Activated naive CD4-positive, alpha-beta T cell treated with anti-CD3 and anti-CD28 coated beads, Interleukin-2, amount 50 U/mL, for 24 hours (primary cell): ENCODE data around the gene ASB4.

Source experiments
- H3K27ac Mint-ChIP-seq: one replicate; pipeline ENCODE4 v1.8.0; 2021; ENCODE audit warnings: mild to moderate bottlenecking, mixed read lengths
- H3K27me3 Mint-ChIP-seq: one replicate; pipeline ENCODE4 v1.8.0; 2021; ENCODE audit warnings: mixed read lengths
- H3K36me3 Mint-ChIP-seq: one replicate; pipeline ENCODE4 v1.8.0; 2021; ENCODE audit warnings: mixed read lengths
- H3K4me1 Mint-ChIP-seq: one replicate; pipeline ENCODE4 v1.8.0; 2021; ENCODE audit warnings: mixed read lengths
- H3K4me3 Mint-ChIP-seq: one replicate; pipeline ENCODE4 v1.8.0; 2021; ENCODE audit warnings: mild to moderate bottlenecking, mixed read lengths
- H3K9me3 Mint-ChIP-seq: one replicate; pipeline ENCODE4 v1.8.0; 2021; ENCODE audit warnings: mixed read lengths

ASB4 gene

DNA sequence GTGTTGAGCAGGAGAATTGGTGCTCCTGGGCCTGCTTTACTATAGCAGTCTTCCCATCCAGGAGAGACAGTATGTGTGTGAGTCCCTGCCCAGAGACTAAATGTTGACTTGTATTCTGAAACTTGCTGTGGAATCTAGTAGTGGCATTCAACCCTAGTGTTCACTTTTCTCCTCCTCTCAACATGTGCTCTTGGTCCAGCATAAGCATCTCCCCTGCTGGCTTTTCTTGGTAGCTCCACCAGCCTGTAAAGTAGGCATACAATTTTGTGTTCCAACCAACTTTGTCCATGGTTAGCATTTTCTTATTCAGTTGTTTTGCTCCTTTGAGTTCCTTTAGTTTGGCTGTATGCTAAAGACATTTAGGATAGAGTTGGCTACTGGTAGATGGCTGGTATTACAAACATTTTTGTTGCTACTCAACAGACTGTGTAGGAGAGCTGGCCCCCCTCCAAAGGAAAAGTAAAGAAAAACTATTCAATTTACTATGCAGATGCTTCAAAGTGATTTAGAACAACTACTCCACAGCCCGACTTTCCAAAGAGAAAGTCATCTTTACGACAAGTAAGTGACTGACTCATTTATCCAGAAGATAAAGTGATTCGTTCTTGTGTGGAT lies 46.0 kb downstream of the ASB4 start:
- no peaks in the 10 kb centered on the region for H3K36me3 Mint-ChIP-seq
- no peak overlapping the region for H3K4me3 Mint-ChIP-seq
- no peaks in the 10 kb centered on the region for H3K9me3 Mint-ChIP-seq
- peaks cover 1% of the 10 kb centered on the region for H3K27me3 Mint-ChIP-seq
- no peak overlapping the region for H3K27ac Mint-ChIP-seq
- H3K4me1 Mint-ChIP-seq = no peaks in the 10 kb centered on the region

DNA sequence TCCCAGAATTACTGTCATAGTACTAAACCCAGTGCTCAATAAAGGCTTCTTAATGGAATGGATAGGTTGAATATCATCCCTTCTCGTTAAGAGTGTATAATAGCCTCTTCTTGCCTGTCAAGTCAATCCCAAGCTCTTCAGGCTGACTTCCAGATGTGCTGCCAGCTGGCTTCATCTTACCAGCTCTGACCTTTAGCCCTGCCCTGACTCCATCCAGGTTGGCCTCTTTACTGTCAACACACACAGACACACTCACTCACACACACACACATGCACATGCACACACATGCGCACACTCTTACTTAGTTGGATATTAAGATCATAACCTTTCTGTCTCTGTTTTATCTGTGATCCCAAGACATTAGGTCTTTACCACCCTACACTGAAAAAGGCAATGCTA lies 49.1 kb downstream of the ASB4 start:
- H3K9me3 Mint-ChIP-seq = no peaks in the 10 kb centered on the region
- H3K27me3 Mint-ChIP-seq = no peaks in the 10 kb centered on the region
- no peaks in the 10 kb centered on the region for H3K36me3 Mint-ChIP-seq
- H3K4me3 Mint-ChIP-seq = no peak overlapping the region
- no peaks in the 10 kb centered on the region for H3K4me1 Mint-ChIP-seq
- H3K27ac Mint-ChIP-seq = no peak overlapping the region

DNA sequence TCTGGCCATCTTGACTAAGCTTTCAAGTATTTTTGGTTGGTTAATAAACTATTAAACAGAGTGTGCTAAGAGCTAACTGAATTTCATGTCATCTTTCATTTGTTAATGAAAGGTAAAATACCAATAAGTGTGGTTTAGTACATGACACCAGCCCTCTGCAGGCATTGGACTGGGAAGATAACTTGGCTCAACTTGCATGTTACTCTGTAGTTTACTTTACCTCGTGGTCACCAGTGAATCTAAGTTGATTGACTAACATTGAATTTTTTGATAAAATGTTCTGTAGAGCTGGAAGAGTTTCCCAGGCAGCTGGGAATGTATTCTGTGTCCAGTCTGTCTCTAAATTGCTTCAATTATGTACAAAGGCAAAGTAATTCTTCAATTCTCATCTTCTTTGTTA lies 49.9 kb downstream of the ASB4 start:
- H3K9me3 Mint-ChIP-seq = no peaks in the 10 kb centered on the region
- H3K27ac Mint-ChIP-seq = no peak overlapping the region
- no peaks in the 10 kb centered on the region for H3K36me3 Mint-ChIP-seq
- no peaks in the 10 kb centered on the region for H3K4me1 Mint-ChIP-seq
- H3K27me3 Mint-ChIP-seq = no peaks in the 10 kb centered on the region
- H3K4me3 Mint-ChIP-seq = no peak overlapping the region

DNA sequence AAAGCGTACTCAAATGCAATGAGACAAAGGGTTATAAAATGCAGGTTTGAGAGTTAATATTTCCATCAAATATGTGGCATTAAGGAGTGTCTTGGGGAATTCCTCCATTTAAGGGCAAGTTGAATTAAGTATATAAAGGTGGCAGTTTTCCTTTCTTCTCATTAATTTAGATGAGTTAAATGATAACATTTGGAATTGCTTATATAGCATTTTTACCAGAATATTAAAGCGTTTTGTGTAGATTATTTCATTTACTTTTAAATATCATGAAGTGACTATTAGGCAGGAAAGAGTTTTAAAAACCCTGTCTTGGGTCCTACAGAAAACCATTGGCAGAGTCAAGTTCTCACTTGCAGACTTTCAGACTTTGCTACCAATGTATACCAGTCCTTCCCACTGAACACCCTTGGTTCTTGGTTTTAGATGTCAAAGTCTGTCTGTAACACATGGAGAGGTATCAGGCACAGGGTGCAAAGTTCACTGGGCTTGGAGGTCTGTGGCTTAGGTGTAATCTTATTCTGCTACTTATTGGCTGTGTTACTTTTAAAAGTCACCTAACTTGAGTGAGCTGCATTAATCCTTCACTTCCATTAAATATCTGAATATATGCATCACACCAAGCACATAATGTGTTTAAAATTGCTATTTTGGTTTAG lies 51.0 kb downstream of the ASB4 start:
- no peaks in the 10 kb centered on the region for H3K4me1 Mint-ChIP-seq
- H3K9me3 Mint-ChIP-seq = no peaks in the 10 kb centered on the region
- no peaks in the 10 kb centered on the region for H3K27me3 Mint-ChIP-seq
- no peaks in the 10 kb centered on the region for H3K36me3 Mint-ChIP-seq
- H3K4me3 Mint-ChIP-seq = no peak overlapping the region
- no peak overlapping the region for H3K27ac Mint-ChIP-seq

DNA sequence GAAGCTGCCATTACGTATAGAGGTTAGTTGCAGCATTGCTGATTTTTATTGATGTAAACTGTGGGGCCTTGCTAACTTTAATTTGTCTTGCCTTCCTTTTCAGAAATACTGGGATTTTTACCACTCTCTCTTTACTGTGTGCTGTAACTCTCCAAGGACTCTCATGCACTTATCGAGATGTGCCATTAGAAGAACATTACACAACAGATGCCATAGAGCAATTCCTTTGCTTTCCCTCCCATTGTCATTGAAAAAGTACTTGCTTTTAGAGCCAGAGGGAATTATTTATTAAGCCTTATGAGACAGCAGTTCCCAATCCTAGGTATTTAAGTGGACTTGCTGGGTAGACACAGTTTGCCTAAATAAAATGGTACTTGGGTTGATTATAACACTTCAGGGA lies 51.7 kb downstream of the ASB4 start:
- Mint-ChIP-seq H3K4me3 (no peak overlapping the region), H3K9me3 (no peaks in the 10 kb centered on the region), H3K27ac (no peak overlapping the region), H3K36me3 (no peaks in the 10 kb centered on the region), H3K27me3 (no peaks in the 10 kb centered on the region), H3K4me1 (no peaks in the 10 kb centered on the region)

DNA sequence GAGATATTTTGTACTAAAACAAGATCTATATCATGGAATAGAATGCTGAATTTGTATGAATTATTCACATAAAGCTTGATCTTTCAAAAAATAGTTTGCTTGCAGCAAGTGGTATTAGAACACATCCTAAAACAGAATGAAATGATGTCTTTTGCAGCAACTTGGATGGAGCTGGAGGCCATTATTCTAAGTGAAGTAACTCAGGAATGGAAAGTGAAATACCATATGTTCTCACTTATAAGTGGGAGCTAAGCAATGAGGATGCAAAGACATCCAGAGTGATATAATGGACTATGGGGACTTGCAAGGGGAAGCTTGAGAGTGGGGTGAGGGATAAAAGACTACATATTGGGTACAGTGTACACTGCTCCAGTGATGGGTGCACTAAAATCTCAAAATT lies 53.7 kb downstream of the ASB4 start:
- no peaks in the 10 kb centered on the region for H3K36me3 Mint-ChIP-seq
- H3K27me3 Mint-ChIP-seq = no peaks in the 10 kb centered on the region

DNA sequence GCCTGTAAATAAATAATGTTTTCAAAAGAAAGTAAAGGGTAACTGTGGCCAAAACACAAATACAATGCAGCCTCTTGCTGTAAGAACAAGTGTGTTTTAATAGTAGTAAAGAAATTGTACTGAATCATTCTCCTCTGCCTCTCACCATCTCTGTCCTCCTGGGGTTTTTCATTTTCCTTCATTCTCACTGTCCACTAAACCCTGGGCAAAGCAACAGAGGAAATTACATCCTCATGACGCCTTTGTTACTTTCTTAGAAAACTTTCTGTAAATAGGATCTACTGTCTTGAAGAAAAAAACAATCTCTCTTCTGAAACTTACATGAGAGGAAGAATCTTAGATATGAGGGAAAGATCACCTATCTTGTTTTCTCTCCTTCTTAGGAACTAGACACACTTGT lies 54.6 kb downstream of the ASB4 start:
- no peaks in the 10 kb centered on the region for H3K36me3 Mint-ChIP-seq
- no peaks in the 10 kb centered on the region for H3K9me3 Mint-ChIP-seq
- H3K4me1 Mint-ChIP-seq = no peaks in the 10 kb centered on the region
- no peaks in the 10 kb centered on the region for H3K27me3 Mint-ChIP-seq
- no peak overlapping the region for H3K27ac Mint-ChIP-seq
- no peak overlapping the region for H3K4me3 Mint-ChIP-seq

More for the DNA sequence above, 53.7 kb downstream of the ASB4 start:
- no peak overlapping the region for H3K4me3 Mint-ChIP-seq
- no peaks in the 10 kb centered on the region for H3K9me3 Mint-ChIP-seq
- no peak overlapping the region for H3K27ac Mint-ChIP-seq
- no peaks in the 10 kb centered on the region for H3K4me1 Mint-ChIP-seq

DNA sequence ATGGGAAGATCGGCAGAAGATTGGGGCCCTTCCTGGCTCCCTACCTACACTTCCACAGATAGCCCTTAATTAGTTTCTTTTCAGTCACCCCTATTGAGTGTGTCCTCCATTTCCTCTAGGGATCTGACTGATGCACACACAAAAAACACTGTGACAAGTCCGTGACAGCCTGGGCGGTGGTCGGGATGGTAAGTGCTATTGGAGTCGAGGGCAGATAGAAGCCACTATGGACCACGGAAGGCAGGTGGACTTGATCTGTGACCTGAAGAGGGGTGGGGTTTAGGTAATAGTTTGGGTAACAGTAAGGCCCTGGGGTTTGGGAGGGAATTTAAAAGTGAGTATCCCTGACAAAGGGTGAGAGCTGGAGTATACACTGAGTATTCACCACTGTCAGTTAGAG lies 57.6 kb downstream of the ASB4 start:
- H3K27me3 Mint-ChIP-seq = peaks cover 1% of the 10 kb centered on the region
- no peak overlapping the region for H3K4me3 Mint-ChIP-seq
- H3K36me3 Mint-ChIP-seq = no peaks in the 10 kb centered on the region
- no peaks in the 10 kb centered on the region for H3K9me3 Mint-ChIP-seq
- H3K4me1 Mint-ChIP-seq = no peaks in the 10 kb centered on the region
- no peak overlapping the region for H3K27ac Mint-ChIP-seq

DNA sequence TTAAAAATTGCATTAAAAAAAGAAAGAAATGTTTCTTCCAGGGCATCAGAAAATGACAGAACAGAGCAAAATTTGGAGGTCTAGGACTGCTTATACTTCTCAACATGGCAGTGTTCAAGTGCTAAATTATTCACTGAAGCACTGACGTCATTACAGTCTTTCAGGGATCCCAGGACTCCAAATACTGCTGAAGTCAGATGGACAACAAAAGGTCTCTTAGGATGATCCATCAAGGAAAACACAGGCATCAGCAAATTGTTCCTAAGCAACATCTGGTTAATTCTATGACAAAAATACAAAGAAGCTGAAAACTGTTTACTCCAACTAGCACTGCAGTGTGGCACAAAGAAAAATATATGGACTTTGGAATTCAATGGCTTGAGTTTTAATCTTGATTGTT lies 58.4 kb downstream of the ASB4 start:
- H3K36me3 Mint-ChIP-seq = no peaks in the 10 kb centered on the region
- no peaks in the 10 kb centered on the region for H3K4me1 Mint-ChIP-seq
- H3K9me3 Mint-ChIP-seq = no peaks in the 10 kb centered on the region
- no peak overlapping the region for H3K27ac Mint-ChIP-seq
- H3K4me3 Mint-ChIP-seq = no peak overlapping the region
- peaks cover 1% of the 10 kb centered on the region for H3K27me3 Mint-ChIP-seq

DNA sequence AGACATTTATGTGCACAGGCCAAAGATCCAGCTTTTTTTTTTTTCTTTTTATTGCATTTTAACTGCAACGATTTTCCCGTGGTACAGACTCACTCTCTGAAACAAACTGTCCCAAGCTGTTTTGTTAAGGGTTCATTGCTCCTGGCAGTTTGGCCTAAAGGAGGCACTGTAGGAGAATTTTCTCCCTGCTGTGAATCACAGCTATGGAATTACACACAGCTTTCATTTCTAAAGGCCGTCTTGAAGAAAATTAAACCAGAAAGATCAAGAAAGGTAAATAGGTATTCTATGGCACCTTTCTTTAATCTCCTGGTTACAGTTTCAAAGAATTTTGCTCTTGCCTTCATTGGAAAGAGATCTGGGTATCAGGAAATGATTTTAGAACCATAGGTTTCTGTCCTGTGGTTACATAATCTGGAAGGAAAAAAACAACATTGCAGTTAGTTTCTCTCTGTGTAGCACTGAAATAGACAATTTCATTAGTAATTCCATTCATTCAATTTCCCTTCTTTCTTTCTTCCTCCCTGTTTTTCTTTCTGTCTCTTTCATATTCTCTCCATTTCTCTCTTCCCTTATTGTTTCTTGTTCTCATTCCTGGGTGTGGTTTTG lies 59.4 kb downstream of the ASB4 start:
- Mint-ChIP-seq H3K9me3 (no peaks in the 10 kb centered on the region), H3K27me3 (peaks cover 1% of the 10 kb centered on the region), H3K4me3 (no peak overlapping the region), H3K27ac (no peak overlapping the region), H3K36me3 (no peaks in the 10 kb centered on the region), H3K4me1 (no peaks in the 10 kb centered on the region)

DNA sequence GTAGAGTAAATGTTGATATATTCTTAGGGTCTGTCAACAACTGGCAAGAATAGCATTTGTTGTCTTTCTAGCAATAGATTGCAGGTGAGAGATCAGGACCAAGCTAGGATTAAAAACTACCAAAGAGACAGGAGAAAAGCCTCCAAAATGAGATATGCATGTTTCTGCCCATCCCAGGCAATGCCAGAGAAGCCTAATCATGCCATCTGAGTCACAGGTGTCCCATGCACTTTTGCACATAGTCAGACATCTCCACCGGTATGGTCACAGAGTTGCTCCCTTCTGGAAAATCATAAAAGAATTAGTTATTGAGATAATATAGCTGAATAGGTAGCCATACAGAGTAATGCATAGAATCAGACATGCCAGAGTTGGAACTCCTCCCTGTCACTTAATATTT lies 59.9 kb downstream of the ASB4 start:
- H3K27me3 Mint-ChIP-seq = peaks cover 1% of the 10 kb centered on the region
- H3K9me3 Mint-ChIP-seq = no peaks in the 10 kb centered on the region
- no peaks in the 10 kb centered on the region for H3K36me3 Mint-ChIP-seq
- no peaks in the 10 kb centered on the region for H3K4me1 Mint-ChIP-seq
- H3K27ac Mint-ChIP-seq = no peak overlapping the region
- no peak overlapping the region for H3K4me3 Mint-ChIP-seq

DNA sequence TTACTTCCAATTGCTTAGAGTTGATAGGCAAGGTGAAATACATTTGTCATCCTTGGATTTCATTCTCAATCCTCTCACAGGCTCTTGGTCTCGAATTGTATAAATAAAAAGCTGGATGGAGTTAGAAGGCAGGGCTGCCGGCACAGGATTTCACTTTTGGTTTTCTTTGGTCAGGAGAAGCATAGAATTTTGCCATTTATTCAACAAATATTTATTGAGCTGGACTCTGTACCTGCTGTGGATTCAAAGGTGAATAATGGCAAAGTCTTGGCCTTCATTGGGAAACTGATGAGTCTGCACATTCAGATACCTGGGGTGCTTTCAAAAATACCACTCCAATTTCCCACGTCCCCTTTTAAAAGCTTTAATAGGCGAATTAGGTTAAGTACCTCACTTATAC lies 60.9 kb downstream of the ASB4 start:
- Mint-ChIP-seq H3K4me3 (no peak overlapping the region), H3K4me1 (no peaks in the 10 kb centered on the region), H3K27me3 (peaks cover 3% of the 10 kb centered on the region), H3K36me3 (no peaks in the 10 kb centered on the region), H3K27ac (no peak overlapping the region), H3K9me3 (no peaks in the 10 kb centered on the region)

DNA sequence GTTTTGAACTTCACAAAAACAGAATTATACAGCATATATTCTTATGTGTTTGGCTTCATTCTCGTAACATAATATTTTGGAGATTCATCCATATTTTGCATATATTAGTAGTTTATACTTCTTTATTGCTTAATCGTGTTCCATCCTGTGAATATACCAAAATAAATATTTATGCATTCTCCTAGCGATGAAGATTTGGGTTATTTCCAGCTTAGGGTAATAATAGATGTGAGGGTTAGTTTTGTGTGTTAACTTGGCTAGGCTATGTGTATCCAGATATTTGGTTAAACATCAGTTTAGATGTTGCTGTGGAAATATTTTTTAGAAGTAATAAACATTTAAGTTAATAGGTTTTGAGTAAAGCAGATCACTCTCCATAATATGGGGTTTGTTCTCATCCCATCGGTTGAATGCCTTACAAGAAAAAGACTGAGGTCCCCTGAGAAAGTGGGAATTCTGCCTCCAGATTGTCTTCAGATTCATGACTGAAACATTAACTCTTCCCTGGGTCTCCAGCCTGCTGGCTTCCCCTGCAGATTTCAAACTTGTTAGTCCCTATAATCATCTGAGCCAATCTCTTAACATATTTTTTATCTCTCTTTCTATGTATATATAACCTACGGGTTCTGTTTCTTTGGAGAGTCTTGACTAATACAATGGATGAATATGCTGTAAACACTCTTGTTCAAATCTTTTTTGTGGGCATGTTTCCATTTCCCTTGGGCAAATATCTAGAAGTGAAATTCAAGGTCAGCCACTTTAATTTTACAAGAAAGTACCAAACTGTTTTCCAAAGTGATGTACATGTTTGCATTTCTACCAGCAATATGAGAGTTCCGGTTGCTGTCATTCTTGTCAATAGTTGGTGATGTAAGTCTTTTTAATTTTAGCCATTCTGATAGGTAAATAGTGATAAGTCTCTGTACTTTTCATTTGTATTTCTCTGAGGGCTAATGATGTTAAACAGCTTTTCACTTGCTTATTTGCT lies 61.9 kb downstream of the ASB4 start:
- H3K4me3 Mint-ChIP-seq = no peak overlapping the region
- H3K4me1 Mint-ChIP-seq = no peaks in the 10 kb centered on the region
- peaks cover 3% of the 10 kb centered on the region for H3K27me3 Mint-ChIP-seq
- H3K27ac Mint-ChIP-seq = no peak overlapping the region
- no peaks in the 10 kb centered on the region for H3K36me3 Mint-ChIP-seq
- H3K9me3 Mint-ChIP-seq = no peaks in the 10 kb centered on the region

DNA sequence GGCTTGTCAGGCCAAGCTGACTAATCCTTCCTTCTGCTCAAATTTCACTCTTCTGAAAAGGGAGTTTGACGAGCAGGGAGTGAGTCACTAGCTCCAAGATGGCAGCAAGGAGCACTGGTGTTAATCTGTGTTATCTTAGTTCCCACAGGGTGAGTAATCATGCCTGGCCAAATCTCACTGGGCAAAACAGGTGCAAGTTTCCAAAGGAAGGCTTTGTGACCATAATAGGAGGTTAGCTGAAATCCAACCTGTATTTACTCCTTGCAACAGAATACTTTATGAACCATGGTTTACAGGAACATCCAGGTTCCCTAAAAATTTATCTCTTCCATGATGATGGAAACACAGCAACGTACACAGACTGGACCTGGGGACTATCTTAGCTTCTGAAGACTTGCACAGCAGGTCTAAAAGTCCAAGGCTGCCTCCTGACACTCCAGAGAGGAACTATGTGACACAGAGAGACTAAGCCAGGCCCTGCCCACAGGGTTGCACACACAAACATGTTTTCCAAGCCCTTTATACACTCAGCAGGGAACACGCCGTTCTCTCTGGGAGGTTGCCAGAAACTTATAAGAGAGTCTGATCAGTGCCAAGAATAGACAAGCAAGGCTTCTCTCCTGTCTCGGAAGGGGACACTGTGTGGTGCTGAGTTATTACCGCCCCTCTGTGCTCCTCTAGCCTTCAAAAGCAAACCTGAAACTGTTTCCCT lies 64.2 kb downstream of the ASB4 start:
- no peaks in the 10 kb centered on the region for H3K4me1 Mint-ChIP-seq
- no peaks in the 10 kb centered on the region for H3K36me3 Mint-ChIP-seq
- no peak overlapping the region for H3K4me3 Mint-ChIP-seq
- no peaks in the 10 kb centered on the region for H3K9me3 Mint-ChIP-seq
- no peak overlapping the region for H3K27ac Mint-ChIP-seq
- peaks cover 7% of the 10 kb centered on the region for H3K27me3 Mint-ChIP-seq

DNA sequence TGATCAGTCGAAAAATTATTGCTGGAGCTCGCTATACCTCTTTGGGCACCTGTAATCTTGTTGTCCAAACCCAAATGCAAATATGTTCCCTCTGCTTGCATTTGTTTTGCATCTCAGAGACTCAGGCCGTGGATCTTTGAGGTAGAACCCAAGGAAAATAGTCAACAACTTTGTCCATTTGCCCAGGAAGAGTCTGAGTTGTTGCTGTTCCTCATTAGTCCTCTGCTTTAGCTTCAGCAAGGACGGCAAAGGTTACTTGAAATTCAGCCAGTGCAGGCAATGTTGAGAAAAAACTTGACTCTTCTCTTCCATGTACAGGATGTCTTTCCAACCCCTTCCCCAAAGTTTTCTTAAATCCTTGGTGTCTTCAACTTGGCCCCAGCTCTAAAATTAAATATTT lies 64.8 kb downstream of the ASB4 start:
- Mint-ChIP-seq H3K27ac (no peak overlapping the region), H3K4me1 (no peaks in the 10 kb centered on the region), H3K27me3 (peaks cover 5% of the 10 kb centered on the region), H3K9me3 (no peaks in the 10 kb centered on the region), H3K36me3 (no peaks in the 10 kb centered on the region), H3K4me3 (no peak overlapping the region)
